Neural progenitor cell (in vitro differentiated cells): ENCODE measurements around the gene NAPB.

ENCODE experiments used
- EZH2phosphoT487 ChIP-seq: fragments of 200-600 bp; sonication (generic); IDR thresholded peaks from 2 replicates; pipeline ENCODE4 v1.6.1; 2017; ENCODE audit warnings: antibody characterized with exemption
- TF ChIP-seq, protein P1 (sequence below): fragments of 200-600 bp; sonication (generic); IDR thresholded peaks from 2 replicates; pipeline ENCODE4 v1.5.1; 2017; ENCODE audit warnings: antibody characterized with exemption, mild to moderate bottlenecking

DNA sequence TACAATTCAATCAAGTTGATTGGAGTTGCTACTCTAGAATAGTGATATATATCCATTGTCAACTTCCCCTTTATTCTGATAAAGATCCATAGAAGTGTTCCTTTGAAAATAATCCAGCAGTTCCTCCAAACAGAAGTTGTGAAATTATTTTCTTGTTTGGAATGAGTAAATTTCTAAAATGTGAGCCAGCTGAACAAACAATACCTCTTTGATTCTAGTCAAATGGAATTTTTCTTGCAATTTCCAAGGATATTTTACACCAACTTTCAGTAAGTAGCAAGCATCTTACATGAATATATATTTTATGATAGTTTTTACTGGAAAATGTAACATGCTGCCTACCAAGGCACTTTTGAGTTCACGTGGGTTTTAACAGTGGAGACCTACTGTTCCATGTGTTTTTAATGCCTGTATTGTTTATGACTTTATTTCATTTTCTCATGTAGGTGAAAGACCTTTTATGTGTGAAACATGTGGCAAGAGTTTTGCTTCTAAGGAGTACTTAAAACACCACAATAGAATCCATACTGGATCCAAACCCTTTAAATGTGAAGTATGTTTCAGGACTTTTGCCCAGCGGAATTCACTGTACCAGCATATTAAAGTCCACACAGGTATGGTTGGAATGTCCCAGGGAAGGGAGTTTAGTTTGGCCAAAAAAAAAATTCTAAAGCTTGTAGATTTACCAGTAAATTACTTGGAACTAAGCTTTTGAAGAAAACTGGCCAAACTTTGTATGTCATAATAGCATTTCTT is 52.8 kb downstream of the NAPB start:
- TF ChIP-seq, protein P1, sequence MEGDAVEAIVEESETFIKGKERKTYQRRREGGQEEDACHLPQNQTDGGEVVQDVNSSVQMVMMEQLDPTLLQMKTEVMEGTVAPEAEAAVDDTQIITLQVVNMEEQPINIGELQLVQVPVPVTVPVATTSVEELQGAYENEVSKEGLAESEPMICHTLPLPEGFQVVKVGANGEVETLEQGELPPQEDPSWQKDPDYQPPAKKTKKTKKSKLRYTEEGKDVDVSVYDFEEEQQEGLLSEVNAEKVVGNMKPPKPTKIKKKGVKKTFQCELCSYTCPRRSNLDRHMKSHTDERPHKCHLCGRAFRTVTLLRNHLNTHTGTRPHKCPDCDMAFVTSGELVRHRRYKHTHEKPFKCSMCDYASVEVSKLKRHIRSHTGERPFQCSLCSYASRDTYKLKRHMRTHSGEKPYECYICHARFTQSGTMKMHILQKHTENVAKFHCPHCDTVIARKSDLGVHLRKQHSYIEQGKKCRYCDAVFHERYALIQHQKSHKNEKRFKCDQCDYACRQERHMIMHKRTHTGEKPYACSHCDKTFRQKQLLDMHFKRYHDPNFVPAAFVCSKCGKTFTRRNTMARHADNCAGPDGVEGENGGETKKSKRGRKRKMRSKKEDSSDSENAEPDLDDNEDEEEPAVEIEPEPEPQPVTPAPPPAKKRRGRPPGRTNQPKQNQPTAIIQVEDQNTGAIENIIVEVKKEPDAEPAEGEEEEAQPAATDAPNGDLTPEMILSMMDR = no peak
- no peak for TF ChIP-seq EZH2phosphoT487
